Stimulated activated CD8-positive, alpha-beta memory T cell treated with anti-CD3 and anti-CD28 coated beads, Interleukin-15, amount 100 ng/mL, for 4 hours (primary cell): ENCODE measurements around the gene CTSW.
"Not testable (repeated sequence)": the region's sequence is repeated elsewhere in the genome, so short reads cannot be mapped to it uniquely, and the experiment has no call there.

Source experiments
- DNase-seq, 2 donors: peaks; one replicate each; pipeline ENCODE4 v3.0.0-alpha.2; 2020; ENCODE audit warnings: low read depth in 2 of 2

CTSW gene, protein sequence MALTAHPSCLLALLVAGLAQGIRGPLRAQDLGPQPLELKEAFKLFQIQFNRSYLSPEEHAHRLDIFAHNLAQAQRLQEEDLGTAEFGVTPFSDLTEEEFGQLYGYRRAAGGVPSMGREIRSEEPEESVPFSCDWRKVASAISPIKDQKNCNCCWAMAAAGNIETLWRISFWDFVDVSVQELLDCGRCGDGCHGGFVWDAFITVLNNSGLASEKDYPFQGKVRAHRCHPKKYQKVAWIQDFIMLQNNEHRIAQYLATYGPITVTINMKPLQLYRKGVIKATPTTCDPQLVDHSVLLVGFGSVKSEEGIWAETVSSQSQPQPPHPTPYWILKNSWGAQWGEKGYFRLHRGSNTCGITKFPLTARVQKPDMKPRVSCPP

DNA sequence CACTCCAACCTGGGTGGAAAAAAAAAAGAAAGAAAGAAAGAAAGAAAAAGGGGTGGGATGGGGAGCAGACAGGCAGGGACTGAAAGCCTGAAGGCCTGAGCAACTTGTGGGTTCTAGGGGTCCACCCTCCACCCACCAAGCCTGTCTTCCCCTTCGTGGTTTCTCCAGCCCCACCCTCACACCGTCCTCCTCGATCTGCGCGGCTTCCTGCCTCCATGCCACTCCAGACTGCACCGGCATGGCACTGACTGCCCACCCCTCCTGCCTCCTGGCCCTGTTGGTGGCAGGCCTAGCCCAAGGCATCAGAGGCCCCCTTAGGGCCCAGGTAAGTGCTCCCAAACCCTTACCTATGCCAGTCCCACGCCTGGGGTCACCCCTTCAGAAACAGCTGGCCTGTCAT is at the start of gene CTSW:
Gene CTSW, plus strand, starts transcription at position 221 of the 400 bp plus-strand sequence. Its CDS starts 18 bp downstream, at position 239.
- DNase-seq, result no peak

DNA sequence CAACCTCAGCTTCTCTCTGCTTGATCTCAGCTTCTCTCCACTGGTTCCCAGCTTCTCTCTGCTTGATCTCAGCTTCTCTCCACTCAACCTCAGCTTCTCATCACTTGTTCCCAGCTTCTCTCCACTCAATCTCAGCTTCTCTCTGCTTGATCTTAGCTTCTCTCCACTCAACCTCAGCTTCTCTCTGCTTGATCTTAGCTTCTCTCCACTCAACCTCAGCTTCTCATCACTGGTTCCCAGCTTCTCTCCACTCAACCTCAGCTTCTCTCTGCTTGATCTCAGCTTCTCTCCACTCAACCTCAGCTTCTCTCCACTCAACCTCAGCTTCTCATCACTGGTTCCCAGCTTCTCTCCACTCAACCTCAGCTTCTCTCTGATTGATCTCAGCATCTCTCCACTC is 47.4 kb upstream of the CTSW start:
- DNase-seq, result not testable (repeated sequence)

DNA sequence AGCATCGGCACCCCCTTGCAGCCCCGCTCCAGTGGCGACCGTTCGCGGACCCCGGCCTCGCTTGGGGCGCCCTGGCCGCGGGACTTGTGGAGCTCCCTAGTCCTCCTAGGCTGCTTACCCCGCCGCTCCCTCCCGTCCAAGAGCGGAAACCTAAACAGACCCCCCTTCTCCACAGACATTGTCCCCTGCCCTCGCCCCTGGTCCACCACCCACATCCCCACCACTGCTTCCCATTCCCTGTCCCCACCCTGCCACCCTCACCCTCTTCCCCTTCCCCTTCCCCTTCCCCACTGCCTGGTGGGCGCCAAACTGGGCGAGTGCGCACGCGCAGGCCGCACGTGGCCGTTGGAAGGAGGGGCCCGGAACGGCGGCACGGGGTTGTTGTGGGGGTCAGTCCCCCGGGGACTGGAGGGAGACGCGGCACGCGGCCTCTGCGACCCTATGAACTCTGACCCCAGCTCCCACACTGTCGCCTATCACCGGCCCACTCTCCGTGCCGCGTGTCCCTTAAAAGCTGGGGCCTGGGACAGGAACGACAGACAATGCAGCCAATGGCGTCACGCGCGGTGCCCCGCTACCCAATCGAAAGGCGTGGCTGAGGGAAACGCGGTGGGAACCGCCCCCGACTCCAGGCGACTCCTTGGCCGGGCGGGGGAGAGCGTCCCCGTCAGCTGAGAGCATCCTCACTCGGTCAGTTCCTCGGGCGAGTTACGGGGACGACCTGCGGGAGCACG is 46.2 kb upstream of the CTSW start, which contains the start of gene SNX32:
Gene SNX32, plus strand, starts transcription at position 667 of the 734 bp plus-strand sequence. CDS start 103 bp downstream, outside the sequence.
- DNase-seq, result peak; percentile 88 to 94

DNA sequence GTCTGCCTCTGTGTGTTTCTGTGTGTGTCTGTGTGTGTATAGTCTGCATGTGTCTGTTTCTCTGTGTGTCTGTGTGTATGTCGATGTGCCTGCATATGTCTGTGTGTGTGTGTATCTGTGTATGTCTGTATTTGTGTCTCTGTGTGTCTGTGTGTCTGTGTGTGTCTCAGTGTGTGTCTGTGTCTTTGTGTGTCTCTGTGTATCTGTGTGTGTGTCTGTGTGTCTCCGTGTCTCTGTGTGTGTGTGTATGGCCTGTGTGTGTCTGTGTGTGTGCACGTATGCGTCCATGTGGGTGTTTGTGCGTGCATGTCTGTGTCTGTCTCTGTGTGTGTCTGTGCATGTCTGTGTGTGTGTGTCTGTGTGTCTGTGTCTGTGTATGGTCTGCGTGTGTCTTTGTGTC is 45.4 kb upstream of the CTSW start:
- no peak for DNase-seq

DNA sequence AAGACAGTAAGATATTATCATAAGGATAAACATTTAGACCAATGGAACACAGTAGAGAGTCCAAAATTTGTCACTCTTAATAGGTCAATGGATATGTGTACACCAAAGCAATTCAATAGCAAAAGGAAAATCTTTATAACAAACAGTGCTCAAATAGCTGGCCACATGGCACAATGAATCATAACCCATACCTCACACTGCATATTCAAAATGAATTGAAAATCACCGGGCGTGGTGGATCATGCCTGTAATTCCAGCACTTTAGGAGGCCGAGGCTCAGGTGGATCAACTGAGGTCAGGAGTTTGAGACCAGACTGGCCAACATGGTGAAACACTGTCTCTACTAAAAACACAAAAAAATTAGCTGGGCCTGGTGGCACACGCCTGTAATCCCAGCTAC is 37.5 kb upstream of the CTSW start:
- no peak for DNase-seq

DNA sequence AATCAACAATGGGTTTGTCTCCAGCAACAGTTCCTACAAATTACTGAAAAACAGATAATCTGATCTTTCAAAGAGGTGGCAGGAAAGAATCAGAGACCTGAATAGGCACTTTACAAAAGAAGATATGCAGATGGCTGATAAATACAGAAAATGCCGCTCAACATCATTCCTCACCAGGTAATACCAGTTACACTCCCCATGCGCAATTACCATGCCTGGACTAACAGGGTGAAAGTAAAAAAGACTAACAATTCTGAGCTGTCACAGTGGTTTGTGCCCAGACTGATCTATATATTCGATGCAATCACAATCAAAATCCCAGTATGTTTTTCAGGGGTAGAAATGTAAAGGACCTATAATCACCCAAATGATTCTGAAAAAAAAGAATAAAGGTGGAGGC is 35.8 kb upstream of the CTSW start:
- DNase-seq, result no peak

DNA sequence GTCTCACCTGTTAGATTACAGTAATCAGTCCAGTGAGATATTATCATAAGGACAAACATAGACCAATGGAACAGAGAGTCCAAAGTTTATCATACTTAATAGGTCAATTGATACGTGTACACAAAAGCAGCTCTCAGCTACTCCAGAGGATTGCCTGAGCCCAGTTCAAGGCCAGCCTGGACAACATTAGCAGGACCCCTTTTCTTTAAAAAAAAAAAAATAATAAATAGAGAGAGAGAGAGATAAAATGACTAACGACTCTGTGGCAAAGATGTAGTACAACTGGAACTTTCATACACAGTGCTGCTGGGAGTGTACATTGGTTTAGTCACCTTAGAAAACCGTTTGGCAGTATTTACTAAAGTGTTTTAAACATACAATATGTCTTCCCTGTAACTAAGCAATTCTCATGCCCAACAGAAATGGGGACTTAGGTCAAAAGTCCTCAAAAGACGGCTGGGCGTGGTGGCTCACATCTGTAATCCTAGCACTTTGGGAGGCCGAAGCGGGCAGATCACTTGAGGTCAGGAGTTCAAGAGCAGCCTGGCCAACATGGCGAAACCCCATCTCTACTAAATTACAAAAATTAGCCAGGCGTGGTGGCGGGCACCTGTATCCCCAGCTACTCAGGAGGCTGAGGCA is 35.3 kb upstream of the CTSW start:
- DNase-seq, result no peak

DNA sequence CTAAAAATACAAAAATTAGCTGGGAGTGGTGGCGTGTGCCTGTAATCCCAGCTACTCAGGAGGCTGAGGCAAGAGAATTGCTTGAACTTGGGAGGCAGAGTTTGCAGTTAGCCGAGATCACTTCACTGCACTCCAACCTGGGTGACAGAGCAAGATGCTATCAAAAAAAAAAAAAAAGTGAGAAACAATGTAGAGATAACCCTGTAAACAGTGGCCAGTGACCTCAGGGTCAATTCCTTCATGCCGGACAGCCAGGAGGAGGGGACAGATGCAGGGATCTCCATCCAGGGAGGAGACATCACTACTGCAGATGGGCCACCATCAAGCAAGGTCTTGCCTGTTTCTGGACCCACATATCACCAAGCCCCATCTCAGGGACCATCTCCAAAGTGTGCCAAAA is 31.9 kb upstream of the CTSW start:
- DNase-seq, result no peak

DNA sequence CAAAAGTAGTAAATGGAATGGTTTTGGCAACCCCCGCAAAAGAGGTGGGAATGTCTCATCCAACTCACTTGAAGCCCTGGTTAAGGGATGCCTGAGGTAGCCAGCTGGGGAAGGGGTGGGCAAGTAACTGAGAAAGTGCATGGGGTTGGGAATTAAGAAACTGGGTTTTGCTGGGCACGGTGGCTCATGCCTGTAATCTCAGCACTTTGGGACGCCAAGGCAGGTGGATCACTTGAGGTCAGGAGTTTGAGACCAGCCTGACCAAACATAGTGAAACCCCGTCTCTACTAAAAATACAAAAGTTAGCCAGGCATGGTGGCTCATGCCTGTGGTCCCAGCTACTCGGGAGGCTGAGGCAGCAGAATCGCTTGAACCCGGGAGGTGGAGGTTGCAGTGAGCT is 30.9 kb upstream of the CTSW start:
- DNase-seq, result not testable (repeated sequence)

DNA sequence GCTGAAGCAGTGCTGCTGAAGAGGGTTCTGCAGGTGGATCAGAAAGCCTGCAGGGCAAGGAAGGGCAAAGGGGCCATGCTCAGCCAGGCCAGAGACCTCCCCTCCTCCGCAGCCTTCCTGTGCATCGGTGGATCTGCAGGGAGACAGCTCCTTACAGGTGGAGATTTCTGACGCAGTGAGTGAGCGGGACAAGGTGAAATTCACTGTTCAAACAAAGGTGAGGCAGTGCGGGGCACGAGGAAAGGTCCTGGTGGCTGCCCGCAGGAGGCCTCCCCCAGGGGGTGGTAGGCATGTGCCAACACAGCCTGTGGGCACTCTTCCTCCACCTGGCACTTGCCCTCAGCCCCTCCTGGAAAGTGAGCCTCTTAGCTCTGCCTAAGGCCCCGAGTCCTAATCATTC is 30.3 kb upstream of the CTSW start:
- no peak for DNase-seq

DNA sequence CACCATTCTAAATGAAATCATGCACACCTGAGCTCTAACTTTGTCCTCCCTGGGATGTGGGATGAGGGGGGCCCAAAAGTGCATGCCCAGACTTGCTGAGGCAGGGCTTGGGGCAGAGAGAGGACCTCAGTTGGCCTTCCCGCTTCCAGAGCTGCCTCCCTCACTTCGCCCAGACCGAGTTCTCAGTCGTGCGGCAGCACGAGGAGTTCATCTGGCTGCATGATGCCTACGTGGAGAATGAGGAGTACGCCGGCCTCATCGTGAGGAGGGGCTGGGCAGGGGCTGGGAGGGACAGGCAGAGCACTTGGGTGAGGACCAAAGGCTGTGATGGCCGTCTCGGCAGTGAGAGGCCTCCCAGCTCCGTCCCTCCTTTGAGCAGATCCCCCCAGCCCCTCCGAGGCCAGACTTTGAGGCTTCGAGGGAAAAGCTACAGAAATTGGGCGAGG is 29.8 kb upstream of the CTSW start:
- DNase-seq, result no peak

DNA sequence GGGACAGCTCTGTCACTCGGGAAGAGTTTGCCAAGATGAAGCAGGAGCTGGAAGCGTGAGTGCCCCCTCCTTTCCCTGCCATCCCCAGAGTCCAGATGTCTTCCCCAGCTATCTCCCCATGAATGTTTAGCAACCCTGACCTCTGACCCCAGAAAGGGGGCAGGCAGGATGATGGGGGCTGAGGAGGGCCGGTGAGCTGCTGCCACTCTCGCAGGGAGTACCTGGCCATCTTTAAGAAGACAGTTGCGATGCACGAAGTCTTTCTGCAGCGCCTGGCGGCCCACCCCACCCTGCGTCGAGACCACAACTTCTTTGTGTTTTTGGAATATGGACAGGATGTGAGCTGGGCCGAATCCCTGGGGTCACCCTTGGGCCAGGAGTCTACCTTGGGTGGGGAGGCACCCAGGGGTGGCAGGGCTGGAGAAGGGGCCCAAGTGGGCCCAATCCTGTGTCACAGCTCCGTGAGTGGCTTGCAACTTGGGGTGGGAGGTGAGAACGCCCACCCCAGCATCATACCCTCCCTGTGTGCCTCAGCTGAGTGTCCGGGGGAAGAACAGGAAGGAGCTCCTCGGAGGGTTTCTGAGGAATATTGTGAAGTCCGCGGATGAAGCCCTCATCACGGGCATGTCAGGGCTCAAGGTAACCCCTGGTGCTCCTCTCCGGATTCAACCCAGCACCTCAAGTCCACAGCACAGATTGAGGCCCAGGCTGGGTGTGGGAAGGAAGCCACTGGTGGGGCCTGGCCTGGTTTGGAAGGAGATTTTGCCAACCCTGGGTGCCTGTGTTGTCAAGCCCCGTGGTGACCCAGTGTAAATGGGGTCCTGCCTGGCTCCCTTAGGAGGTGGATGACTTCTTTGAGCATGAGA is 29.2 kb upstream of the CTSW start:
- DNase-seq, result no peak

DNA sequence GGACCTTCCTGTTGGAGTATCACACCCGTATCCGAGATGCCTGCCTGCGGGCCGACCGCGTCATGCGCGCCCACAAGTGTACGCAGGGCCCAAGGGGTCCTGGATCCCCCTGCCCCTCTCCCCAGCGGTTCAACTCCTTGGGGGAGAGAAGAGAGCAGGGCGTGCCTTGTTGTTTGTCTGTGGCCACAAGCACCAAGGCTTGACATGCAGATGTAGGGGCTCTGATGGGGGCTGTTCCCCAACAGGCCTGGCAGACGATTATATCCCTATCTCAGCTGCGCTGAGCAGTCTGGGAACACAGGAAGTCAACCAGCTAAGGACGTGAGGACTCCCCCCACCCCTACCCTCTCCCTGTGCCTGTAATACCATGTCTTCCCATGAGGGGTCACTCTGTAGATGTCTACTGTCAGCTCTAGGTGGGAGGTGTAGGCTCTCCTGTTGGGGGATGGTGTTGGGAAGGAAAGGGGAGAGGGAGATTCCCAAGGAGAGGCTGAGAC is 28.5 kb upstream of the CTSW start:
- DNase-seq, result no peak

DNA sequence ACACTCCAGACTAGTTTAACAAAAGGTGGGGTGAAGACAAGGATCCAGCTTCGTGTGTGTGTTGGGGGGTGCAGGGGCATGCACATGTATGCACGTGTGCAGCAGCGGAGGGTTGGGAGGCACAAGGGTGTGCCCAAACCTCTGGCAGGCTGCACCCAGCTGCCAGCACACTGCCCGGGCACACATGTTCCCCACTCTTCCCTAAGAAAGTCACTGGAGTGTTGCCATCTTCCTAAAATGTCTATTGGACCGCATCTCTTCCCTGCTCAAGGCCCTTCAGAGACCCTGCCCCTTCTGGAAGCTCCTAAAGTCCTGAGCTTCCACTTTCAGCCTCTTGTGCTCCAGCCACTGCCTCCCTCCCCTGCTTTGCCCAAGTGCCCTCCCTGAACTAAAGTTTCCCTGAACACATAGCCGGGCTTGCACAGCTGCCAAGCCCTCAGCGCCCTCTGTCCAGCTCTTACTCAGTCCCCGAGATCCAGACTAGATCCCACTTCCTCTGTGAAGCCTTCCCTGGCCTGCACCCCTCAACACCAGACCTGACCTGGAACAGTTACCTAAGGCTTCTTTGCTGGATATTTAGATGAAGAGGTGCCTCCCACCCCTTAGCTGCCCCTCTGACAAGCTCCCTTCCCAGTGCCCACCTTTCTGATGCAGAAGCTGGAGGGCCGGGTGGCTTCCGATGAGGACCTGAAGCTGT is 27.7 kb upstream of the CTSW start:
- DNase-seq, result no peak

DNA sequence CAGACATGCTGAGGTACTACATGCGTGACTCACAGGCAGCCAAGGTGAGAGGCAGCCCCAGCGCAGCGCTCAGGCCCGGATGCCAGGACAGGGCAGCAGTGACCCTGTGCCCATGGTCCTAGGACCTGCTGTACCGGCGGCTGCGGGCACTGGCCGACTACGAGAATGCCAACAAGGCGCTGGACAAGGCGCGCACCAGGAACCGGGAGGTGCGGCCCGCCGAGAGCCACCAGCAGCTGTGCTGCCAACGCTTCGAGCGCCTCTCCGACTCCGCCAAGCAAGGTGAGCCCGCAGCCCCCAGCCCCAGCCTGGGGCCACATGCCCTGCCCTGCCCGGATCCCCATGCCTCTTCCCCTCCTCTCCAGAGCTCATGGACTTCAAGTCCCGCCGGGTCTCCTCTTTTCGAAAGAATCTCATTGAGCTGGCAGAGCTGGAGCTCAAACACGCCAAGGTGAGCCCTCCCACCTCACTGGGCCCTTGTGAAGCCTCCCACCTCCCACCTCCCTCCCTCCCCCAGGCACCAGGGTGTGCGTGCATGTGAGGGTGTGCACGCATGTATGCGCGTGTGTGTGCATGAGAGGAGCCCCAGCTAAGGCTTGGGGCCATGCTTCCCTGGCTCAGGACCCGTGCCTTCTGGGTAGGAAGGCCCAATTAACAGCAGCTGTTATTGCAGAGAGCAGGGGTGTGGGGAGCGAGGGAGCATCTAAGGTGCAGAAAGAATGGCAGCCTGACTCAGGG is 27.0 kb upstream of the CTSW start:
- no peak for DNase-seq

DNA sequence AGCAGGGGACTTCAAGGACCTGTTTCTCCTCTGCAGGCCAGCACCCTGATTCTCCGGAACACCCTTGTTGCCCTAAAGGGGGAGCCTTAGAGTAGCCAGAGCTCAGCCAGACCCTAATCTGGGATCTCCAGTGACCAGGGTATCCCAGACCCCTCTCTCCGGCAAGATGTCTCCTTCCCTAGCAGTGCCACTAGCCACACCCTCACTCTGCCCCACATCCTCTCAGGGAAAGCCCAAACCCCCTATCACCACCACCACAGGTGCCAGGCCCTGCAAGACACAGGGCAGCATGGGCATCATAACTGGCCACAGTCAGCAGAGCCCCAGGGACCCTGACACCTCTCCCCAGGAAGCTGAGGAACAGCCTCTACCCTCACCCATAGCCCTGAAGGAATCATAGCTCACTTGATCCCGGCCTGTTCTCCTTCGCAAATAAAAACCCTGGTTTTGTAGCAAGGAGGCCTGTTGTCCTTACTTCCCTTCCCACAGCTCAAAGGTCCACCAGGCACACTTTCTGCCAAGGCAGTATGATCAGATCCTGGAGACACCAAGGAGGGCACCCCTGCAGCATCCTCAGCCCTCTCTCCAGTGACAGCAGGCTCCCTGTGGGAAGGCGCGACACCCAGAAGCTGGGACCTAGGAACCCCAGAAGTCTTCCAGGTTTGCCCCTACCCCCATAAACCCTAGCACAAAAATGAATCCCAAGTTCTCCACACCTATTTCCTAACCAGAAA is 26.2 kb upstream of the CTSW start:
- DNase-seq, result no peak

DNA sequence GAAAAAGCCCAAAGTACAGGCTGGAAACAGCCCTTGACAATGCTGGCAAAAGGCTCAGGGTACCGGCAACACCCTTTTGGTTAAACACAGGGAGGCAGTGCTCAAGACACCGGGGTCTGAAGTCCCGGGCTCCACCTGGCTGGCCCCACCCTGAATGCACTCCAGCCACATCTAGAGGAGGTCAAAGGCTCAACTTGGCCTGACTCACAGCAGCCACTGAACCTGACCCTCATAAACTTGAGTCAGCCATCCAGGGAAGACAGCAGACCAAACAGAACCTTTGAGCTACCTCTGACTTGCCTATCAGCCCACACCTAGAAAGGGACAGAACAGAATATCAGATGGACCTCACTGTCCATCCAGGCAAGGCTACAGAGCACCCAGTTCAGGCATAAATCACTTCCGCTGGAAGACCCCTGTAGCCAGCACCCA is 25.5 kb upstream of the CTSW start:
- no peak for DNase-seq

DNA sequence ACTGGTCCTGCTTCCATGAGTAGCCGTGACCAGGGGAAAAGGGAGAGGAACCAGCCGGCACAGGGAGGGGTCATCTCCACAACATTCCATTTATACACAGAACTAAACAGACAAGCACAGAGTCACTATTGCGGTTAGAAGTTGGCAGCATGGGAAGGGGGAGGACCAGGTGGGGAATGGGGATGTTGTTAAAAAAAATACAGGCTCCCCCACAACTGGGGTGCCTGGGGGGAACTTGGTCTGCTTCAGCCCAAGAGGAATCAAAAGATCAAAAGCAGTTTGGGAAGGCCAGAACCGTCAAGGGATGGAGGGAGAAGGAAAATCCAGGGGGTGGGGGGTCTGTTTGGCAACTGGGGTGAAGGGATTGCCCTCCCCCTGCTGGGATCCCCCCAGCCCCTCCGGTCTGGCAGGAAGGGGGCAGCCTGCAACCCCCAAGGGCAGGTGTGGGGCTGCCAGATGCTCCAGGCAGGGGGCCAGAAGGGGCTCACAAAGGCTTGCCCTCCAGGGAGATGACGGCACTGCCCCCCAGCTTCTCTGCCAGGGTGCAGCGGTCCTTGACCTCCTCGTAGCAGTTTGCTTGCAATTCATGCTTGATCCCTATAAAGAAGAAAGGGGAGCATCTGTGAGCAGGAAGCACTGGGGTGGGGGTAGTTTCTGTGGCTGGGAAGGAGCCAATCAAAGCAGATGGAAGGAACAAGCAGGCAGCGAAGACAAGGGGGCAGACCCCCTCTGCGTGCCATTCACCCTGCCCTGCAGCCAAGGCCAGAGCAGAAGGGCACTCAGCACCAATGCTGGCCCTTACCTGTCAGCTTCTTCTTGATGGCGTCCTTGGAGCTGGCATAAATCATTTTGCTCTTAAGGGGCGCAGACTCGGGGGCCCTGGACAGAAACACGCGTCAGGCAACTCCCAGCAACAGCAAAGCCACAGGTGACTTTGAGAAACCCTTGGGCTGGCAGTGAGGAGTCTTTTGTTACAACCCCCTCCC is 24.5 kb upstream of the CTSW start:
- no peak for DNase-seq
